NCI-H1417 treated with DMSO at 0.1 percent for 48 hours (cell line): ENCODE results near the gene CCL28.
"Not testable (repeated sequence)": the region's sequence is repeated elsewhere in the genome, so short reads cannot be mapped to it uniquely, and the experiment has no call there.

ENCODE experiments used
- DNase-seq: peaks from one replicate; lab custom pipeline; 2025; lab: John Stamatoyannopoulos, UW

CCL28 gene

GRCh38 chr5:43410414-43410813 is 1.8 kb downstream of the CCL28 start:
- DNase-seq, result no peak

- DNase-seq, result no peak
These were observed 2.4 kb downstream of the CCL28 start for GRCh38 chr5:43409809-43410271.

GRCh38 chr5:43402524-43403066 is 9.6 kb downstream of the CCL28 start:
- not testable (repeated sequence) for DNase-seq

GRCh38 chr5:43401827-43402226 is 10.4 kb downstream of the CCL28 start:
- DNase-seq, result no peak

DNA sequence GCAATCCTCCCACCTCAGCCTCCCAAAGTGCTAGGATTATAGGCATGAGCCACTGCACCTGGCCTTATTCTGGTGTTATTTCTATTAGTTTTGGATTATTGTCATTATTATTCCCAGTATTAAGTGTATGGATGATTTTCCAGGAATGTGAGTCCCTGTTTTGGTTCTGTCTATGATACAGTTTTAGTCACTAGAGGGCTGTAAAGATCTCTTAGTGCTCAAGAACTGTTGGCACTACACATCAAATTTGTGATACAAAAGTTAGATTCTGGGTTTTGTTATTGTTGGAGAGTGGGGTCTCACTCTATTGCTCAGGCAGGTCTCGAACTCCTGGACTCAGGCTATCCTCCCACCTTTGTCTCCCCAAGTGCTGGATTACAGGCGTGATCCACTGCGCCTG is 12.1 kb downstream of the CCL28 start:
- no peak for DNase-seq

- DNase-seq, result no peak
These were observed 15.4 kb downstream of the CCL28 start for GRCh38 chr5:43396762-43397304.

DNA sequence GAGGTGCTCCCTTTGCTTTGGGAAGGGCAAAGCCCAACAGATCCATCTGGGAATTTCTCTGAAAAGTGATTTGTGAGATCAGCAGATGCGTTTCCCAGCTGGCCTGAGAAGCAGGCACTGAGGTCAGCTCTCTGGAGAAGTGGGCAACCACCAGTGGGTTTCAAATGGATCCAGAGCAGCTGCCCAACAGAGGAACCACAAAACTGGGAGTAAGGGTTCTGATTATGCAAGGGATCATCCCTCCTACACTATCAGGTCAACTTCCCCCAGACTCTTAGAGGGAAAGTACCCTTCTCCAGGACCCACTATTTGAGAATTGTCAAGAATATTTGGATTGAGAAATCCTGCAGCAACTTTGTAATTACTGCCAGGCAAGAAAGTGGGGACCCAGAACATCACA is 21.7 kb downstream of the CCL28 start:
- DNase-seq, result no peak

- DNase-seq, result peak; percentile 45
These were observed 22.4 kb downstream of the CCL28 start for GRCh38 chr5:43389679-43390329.

- no peak for DNase-seq
These were observed 25.2 kb downstream of the CCL28 start for GRCh38 chr5:43386960-43387362.

DNA sequence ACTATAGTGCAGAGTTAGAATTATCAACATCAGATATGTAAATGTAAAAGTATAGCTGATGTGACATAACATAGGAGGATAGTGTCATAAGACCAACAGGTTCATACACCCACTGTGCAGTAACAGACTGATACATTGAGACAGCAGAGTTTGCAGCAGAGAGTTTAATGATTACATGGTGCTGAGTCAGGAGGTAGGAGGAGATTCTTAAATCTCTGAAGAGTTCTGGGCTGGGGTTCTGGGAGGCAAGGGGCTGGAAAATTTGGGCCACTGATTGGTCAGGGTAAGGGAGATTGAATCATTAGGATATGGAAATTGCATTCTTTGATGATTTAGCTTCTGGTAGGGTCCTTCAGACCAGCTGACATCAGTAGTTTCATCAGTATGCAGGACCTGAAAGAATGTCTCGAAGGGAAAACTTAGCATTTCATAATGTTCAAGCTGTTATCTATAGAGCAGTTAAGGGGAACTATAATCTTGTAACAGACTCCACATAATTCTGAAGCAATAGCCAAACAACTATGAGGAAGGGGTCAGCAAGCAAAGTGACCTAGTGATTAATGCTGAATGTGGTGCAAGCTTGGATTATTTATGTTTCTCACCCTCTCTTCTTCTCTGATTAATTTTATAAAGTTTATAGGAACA is 35.6 kb downstream of the CCL28 start:
- DNase-seq, result no peak

- no peak for DNase-seq
These were observed 40.4 kb downstream of the CCL28 start for GRCh38 chr5:43371821-43372220.

DNA sequence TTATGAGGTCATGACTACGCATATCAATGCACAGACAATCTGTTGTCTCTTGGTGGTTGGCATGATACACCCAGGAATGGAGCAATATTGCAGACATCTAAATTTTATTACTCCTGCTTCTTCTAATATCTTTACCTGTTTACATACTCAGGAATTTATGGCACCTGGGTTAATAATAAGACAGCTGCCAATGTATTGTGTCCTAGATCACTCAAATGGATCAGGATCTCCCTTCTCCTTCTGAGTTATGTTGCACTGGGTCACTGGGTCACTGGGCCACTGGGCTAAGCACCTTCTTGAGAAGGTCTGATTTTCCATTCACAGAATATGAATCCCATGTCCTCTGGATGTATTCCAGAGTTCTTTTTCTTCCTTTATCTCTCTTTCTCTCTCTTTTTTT is 41.8 kb downstream of the CCL28 start:
- DNase-seq, result no peak

- no peak for DNase-seq
These were observed 42.5 kb downstream of the CCL28 start for GRCh38 chr5:43369651-43370050.

DNA sequence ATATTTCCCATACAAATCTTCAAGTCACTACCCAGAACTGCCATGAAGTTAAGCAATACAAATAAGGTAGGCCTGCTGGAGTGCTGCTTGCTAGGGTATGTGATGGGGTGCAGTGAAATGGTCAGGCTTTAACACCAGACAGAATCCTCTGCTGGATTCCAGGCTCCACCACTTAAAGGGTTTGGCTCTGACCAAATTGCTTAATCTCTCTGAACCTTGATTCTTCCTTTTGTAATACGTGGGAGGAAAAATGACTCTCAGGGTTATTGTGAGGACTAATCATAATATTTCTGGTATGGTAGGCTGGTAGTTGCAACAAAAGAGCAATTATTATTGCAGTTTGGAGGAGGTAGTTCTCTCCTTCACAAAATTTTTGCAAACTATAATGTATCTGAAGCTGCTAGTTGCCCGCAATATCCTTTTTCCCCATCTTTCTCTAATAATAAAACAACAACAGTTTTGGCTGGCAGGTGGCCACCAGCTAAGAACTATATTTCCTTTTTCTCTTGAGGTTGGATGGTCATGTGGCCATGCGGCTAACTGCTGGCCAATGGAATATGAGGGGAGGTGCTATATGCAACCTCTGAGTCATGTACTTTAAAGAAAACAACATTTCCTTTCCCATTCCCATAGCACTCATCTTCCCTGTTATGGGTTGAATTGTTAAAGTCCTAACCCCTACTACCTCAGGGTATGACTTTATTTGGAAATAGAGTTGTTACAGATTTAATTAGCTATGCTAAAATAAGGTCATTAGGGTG is 44.1 kb downstream of the CCL28 start:
- DNase-seq, result no peak

DNA sequence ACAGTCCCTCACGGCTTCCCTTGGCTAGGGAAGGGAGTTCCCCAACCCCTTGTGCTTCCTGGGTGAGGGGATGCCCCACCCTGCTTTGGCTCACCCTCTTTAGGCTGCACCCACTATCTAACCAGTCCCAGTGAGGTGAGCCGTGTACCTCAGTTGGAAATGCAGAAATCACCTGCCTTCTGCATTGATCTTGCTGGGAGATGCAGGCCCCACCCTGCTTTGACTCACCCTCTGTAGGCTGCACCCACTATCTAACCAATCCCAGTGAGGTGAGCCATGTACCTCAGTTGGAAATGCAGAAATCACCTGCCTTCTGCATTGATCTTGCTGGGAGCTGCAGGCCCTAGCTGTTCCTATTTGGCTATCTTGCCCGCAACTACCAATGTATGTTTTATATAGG is 44.7 kb downstream of the CCL28 start:
- no peak for DNase-seq

DNA sequence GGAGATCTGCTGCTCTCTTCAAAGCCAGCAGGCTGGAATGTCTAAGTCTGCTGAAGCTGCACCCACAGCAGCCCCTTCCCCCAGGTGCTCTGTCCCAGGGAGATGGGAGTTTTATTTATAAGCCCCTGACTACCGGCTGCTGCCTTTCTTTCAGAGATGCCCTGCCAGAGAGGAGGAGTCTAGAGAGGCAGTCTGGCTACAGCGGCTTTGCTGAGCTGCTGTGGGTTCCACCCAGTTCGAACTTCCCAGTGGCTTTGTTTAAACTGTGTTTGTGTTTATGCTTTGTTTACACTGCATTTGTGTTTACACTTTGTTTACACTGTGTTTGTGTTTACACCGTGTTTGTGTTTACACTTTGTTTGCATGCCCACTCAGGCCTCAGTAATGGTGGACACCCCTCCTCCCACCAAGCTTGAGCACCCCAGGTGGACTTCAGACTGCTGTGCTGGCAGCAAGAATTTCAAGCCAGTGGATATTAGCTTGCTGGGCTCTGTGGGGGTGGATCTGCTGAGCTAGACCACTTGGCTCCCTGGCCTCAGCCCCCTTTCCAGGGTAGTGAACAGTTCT is 45.4 kb downstream of the CCL28 start:
- not testable (repeated sequence) for DNase-seq

DNA sequence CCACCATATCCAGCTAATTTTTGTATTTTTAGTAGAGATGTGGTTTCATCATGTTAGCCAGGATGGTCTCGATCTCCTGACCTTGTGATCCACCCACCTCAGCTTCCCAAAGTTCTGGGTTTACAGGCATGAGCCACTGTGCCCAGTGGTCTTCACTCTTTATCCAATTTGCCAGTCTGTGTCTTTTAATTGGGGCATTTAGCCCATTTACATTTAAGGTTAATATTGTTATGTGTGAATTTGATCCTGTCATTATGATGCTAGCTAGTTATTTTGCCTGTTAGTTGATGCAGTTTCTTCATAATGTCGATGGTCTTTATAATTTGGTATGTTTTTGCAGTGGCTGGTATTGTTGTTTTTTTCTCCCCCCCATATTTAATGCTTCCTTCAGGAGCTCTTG is 47.0 kb downstream of the CCL28 start:
- not testable (repeated sequence) for DNase-seq

DNA sequence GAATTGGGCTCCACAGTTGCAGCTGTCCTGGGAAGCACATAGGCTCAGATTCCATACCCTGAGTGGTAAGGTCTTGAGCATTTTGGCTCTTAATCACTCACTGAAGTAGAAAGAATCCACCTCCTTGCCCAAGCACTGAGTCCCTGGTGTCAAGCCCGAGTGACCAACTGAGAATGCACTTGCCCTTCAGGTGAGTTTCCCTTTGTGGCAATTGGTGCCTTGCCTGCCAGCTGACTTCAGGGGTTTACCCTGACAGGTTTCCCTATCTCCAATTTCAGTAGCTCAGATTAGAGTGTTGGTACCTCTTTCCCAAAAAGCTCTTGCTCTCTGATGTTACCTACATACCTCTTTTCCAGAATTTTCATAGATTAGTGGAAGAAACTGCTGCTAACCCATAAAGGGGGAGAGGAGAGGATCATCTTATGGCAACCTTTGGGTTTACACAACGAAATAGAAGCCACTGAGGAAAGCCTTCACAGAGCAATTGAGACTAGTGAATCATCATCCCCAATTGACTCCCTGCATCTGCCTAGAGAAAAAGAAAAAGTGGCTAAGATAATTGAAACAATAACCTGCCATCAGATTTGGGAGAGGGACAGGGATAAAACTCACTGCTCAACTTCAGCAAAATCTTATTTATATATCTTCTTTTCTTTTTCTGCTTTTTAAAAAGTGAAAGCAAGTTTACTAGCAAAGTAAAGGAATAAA is 48.6 kb downstream of the CCL28 start:
- no peak for DNase-seq

- no peak for DNase-seq
These were observed 49.3 kb downstream of the CCL28 start for GRCh38 chr5:43362725-43363435.

DNA sequence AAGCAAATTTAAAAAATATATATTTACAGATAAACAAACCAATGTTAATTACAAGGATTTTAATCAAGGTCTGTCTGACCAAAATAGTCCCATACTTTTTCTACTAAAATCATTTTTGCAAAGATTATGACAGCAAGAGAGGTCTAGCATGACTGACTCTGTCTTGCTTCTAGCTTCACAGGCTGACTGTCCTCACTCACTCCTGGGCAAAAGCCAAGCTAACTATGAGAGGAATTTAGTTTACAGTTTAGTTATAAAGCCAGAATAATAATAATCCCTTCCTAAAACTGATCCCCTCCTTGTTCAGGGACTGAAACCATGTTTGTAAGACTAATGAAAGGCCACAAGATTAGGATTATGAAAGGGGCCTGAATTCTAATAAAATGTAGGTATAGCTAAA is 53.5 kb downstream of the CCL28 start:
- no peak for DNase-seq

DNA sequence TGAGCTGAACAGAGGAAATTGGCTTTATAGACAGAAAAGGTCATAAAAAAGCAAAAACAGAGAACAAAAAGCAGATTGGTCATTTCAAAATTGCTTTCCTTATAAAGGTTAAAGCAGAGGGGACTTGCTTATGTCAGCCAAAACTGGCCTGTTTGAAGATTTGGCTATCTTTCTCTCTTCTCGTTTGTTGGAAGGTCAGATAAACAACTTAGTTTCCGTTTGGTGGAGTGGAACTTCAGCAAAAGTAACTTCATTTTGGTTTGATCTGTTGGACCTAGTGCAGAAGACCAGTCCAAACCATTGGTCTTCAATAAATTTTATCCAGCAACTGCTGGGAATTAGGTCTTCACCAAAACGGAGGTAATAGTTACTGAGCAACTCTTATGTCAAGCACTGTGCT is 53.9 kb downstream of the CCL28 start:
- DNase-seq, result no peak
